SIG-M5 (cell line): Measurements from ENCODE around the gene LDHB.
"Not testable (repeated sequence)": the region's sequence is repeated elsewhere in the genome, so short reads cannot be mapped to it uniquely, and the experiment has no call there.

ENCODE experiments used
- DNase-seq: peaks from one replicate; lab custom pipeline; 2025; lab: John Stamatoyannopoulos, UW

LDHB gene

DNA sequence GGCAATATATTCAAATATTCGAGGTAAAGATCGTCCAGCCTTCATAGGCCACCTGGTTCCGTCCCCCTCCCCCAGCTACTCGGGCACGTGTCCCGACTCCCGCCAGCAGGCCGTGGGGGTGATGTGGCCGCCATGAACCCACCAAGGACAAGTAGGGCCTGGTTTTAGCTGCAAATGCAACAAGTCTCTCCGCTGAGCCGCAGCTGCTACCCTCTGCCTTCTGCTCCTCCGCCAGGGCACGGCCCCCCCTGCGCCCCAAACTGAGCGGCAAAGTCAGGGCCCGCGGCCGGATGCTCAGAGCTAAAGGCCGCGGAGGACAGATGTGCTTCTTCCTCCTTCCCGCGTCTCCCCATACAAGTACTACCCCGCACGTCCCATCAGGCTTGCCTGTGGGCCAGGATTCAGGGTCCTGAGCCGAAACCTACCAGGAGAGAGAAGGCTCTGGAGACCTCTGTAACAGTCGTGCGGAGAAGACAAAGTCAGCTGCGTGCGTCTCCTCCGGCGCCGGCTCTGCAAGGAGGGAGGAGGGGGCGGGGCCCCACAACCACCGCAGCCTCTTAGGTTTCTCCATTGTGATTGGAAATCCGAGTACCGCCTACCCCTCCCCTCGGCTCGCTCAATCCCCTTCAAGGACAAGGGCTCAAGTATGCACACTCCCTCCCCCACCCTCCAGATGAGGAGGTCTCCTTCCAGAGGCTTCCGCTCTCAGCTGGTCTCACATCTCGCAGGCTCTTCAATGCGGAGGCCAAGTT, at the start of gene LDHB:
LDHB (minus strand) TSS at position 517 of the 752 bp plus-strand sequence. CDS start 3,171 bp downstream, outside the sequence.
- peak; percentile 90 for DNase-seq

GRCh38 chr12:21704847-21705246, 47.2 kb upstream of the LDHB start:
- DNase-seq: no peak

DNA sequence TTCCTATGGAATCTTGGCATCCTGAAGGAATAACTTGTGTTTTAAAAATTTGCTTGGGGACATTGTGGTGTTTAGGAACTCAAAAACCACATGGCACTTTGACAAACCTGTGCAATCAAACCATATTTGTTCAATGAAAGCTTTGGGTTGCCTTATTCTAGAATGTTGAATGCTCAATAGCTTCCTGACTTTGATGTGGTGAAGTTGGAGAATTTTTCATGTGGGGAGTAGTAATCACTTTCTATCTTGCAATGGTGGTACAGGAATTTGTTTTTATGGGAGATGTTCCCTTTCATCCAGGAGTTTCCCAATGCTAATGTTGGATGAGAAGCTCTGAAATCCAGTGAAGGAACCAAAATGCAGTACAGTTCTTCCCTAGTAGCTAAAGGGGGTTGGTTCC, 42.2 kb upstream of the LDHB start:
- no peak for DNase-seq

DNA sequence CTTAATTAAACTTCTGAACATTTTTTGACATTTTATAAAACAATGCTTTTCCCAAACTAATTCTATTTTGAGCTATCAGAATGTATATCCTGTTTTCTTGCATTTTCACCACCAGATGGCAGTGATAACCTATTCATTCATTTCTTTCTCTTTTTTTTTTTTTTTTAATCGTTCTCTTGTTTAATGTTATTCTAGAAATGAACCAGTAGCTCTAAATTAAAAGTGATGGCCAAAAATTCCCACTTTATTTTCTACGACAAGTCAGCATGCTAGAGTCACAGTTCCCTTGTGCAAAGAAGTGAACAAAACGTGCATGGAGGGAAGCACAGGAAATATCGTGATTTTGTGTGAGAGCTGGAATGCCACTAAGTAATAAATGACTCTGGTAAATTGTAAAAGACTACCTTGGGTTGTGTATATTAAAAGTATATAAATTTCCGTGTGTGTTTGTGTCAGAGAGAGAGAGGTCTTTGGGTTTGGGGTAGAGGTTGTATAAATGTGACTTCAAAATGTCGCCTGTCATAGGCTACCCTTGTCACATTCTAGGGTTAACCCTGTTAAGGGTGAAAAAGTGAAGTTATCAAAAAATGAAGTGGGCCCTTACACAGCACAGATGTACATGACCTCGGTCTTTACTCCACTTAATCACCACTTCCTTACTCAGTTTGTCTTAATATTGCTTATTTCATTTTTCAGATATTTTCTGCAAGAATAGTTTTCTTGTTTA, 40.4 kb upstream of the LDHB start:
- DNase-seq: no peak

- no peak for DNase-seq
Observed at GRCh38 chr12:21696625-21697024, 39.0 kb upstream of the LDHB start.

- DNase-seq: no peak
Observed at GRCh38 chr12:21695986-21696385, 38.3 kb upstream of the LDHB start.

- no peak for DNase-seq
Observed at GRCh38 chr12:21694660-21695059, 37.0 kb upstream of the LDHB start.

- DNase-seq: no peak
Observed at GRCh38 chr12:21691515-21691914, 33.9 kb upstream of the LDHB start.

GRCh38 chr12:21690704-21691368, 33.2 kb upstream of the LDHB start:
- DNase-seq: no peak

GRCh38 chr12:21683115-21683514, 25.5 kb upstream of the LDHB start:
- no peak for DNase-seq

GRCh38 chr12:21678959-21679358, 21.3 kb upstream of the LDHB start:
- DNase-seq: no peak

DNA sequence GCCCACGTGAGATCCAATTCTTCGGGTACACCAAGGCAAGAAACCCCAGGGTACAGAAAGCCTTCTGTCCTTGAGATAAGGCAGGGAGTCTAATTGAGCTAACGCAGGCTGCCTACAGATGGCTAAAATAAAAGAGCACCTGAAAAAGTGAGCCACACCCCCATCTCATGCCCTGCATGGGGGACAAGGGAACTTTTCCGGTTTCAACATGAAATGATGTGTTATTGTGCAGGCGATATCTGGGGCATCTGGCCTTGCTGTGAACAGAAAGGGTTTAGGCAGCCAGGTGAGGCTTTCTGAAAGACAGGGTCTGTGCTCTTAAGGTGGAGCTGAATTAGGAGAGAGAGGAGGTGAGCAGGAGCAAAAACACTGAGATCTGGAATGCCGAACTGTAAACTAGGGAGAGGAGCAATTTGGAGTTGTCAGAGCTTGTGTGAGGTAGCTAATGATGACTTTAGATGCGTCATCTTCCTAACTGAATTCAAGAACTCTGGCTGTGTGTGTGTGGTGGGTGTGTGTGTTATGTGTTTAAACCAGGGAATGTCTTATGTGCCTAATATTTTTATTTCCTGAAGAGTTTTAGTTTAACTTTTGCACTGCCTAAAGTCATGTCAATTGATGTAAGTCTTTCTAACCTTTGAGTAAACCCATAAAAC, 20.1 kb upstream of the LDHB start:
- no peak for DNase-seq

DNA sequence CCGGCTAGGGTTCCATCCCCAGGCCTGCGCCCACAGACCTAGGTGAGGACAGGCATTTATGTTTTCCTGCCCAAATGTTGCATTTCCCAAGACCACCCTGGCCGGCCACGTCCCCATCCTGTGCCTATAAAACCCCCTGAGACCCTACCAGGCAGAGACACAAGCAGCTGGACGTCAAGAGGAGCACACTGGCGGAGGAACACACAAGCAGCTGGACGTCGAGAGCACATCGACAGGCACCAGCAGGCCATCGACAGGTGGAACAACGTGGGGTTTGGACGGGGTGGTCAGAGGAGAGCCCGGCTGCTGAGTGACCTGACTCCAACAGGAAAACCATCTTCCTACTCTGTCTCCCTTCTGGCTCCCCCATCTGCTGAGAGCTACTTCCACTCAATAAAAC, 19.6 kb upstream of the LDHB start:
- DNase-seq: no peak

DNA sequence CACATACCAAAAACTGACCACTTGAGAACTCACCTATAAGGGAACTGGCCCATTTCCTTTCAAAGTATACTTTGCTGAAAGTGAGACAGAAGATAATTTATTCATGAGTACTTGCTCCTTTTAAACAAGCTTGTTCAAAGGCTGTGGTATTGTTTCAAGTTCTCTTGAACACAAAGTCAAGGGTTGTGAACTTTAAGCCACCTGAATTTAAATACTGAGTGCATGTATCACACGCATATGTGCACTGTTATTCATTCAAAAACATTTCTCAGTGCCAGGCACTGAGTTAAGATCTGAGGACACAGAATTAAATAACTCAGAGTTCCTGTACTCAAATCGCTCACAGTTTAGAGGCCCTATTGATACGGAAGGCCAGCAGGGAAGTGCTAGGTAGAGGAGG, 19.1 kb upstream of the LDHB start:
- DNase-seq: no peak

DNA sequence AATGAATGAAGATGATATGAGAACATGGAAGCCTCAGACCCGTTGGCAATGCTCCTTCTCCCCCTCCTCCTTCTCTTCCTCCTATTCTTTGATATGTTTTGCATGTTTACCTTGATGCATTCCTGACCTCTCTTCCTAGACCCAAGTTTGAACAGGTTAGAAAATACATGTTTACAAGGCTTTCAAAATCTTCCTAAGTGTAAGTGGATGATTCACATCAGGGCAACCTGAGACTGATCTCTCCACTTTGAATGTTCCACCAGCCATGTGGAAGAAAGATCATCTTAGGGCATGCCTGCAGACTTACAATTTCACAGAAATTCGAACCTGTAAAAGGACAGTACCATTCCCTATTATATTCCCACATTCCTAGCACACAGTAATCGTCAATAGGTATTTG, 18.0 kb upstream of the LDHB start:
- DNase-seq: no peak

- DNase-seq: no peak
Observed at GRCh38 chr12:21675096-21675495, 17.5 kb upstream of the LDHB start.

DNA sequence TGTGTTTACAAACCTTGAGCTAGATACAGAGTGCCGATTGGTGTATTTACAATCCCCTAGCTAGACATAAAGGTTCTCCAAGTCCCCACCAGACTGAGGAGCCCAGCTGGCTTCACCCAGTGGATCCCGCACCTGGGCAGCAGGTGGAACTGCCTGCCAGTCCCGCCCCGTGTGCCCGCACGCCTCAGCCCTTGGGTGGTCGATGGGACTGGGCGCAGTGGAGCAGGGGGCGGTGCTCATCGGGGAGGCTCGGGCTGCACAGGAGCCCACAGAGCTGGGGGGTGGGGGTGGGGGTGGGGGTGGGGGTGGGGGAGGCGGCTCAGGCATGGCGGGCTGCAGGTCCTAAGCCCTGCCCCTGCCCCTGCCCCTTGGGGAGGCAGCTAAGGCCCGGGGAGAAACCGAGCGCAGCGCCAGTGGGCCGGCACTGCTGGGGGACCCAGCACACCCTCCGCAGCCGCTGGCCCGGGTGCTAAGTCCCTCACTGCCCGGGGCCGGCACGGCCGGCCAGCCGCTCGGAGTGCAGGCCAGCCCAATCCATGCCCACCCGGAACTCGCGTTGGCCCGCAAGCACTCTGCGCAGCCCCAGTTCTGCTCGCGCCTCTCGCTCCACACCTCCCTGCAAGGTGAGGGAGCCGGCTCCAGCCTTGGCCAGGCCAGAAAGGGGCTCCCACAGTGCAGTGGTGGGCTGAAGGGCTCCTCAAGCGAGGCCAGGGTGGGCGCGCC, 16.3 kb upstream of the LDHB start:
- DNase-seq: not testable (repeated sequence)

DNA sequence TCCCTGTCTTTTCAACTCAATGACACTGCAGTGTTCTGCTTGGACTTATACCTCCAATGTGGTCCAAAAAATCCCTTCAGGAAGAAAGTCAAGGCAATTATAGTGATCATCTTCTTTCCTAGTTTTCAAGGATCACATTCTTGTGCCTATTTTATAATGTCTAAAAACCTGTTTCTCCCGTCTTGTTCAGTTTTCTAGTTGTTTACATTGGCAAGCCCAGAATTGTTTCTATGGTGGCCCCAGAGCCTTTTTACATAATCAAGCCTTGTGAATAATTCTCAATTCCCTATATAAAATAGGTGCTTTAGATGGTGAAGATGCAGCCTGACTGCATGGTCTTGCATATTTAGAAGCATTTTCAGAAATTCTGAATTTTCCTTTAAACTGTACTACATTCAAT, 14.5 kb upstream of the LDHB start:
- no peak for DNase-seq

DNA sequence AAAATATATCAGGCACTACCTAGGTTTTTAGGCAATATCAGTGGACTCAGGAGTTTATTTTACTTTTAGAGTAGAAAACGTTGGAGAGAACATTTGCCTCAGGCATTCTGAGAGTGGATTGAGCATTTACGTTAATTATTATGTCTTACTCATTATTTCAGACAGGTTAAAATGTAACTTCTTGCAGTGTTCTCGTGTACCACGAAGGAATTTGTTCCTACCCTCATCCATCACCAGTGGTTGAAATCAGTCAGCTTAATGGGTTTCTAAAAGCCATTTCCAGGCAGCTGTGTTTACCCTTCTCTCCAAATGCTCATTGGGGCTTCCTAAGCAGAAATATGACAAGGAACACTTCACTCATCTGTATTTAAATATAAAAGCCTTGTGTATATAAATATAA, 9.1 kb upstream of the LDHB start:
- no peak for DNase-seq

GRCh38 chr12:21665816-21666215, 8.2 kb upstream of the LDHB start:
- no peak for DNase-seq

GRCh38 chr12:21662122-21662792, 4.6 kb upstream of the LDHB start:
- no peak for DNase-seq
